SH-SY5Y (cell line): Measurements from ENCODE around the gene PPOX.

Source experiments
- GATA2 ChIP-seq: IDR thresholded peaks from 2 replicates; pipeline ENCODE4 v1.6.1; 2011; ENCODE audit warnings: mild to moderate bottlenecking, low read depth, low read length
- GATA3 ChIP-seq: IDR thresholded peaks from 2 replicates; pipeline ENCODE4 v1.6.1; 2011; ENCODE audit warnings: low read depth, mild to moderate bottlenecking, low read length, moderate library complexity

DNA sequence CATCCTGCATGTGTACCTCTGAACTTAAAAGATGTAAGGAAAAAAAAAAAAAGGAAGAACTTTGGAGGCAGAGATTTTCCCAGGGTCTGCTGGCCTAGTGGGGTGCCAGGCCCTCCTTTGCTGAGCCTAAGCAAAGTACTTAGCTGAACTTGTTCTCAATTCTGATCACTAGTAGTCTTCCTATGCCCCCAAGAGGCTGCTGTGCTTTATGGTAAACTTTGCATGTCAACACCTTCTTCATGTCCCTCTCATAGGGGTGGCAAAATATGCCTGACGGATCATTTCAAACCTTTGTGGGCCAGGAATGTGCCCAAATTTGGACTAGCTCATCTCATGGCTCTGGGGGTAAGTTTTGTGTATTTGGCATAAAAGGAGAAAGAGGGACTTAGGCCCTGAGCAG lies 8.4 kb upstream of the PPOX start:
- TF ChIP-seq GATA2 (no peak), GATA3 (no peak)
